Caco-2 (cell line): ENCODE results near the gene TASL. TPM values are rescaled to one million over a fixed set of nuclear protein-coding genes. Genes with fewer than 3 reads are reported as not detected.

Experiments used
- Bru-seq: library from RNA; stranded (reverse); fragments of 400-500 nt; gene quantifications from one replicate; lab custom pipeline; 2021; lab: Mats Ljungman, UMichigan
- BruChase-seq, 2 experiments: library from RNA; stranded (reverse); fragments of 400-500 nt; gene quantifications; one replicate each; lab custom pipeline; 2021; lab: Mats Ljungman, UMichigan
- BruUV-seq: library from RNA; stranded (reverse); fragments of 400-500 nt; replicated peaks from 2 replicates; lab custom pipeline; 2021; lab: Mats Ljungman, UMichigan
- CTCF ChIA-PET: fragments of 300-600 bp; sonication (Branson Sonifier 250); formaldehyde crosslinking; loops from one replicate; lab custom pipeline; 2022; ENCODE audit warnings: antibody characterized with exemption; lab: Charles Lee
- POLR2A ChIA-PET: fragments of 300-600 bp; sonication (Branson Sonifier 250); formaldehyde crosslinking; loops from one replicate; lab custom pipeline; 2022; ENCODE audit warnings: antibody characterized with exemption; lab: Charles Lee
- DNase-seq, 2 experiments: peaks; one replicate each; pipeline versions ENCODE4 v3.0.0 to v3.0.0-alpha.2; 2020 to 2022
- H3K27me3 ChIP-seq: replicated peaks from 2 replicates; pipeline ENCODE4 v1.6.0; 2011; ENCODE audit warnings: low read length; ENCODE audit not compliant: control insufficient read depth, insufficient read depth
- H3K36me3 ChIP-seq: 2 replicates; pipeline ENCODE4 v1.5.1; 2011; ENCODE audit warnings: low read length; ENCODE audit not compliant: control insufficient read depth, insufficient read depth
- H3K4me1 ChIP-seq: fragments of 250-450 bp; sonication (Bioruptor Pico); 2 replicates; pipeline ENCODE4 v1.5.1; 2020; ENCODE audit warnings: mild to moderate bottlenecking
- H3K4me3 ChIP-seq: 2 replicates; pipeline ENCODE4 v1.5.1; 2011; ENCODE audit warnings: low read depth, mild to moderate bottlenecking, control low read depth, low read length
- H3K9me3 ChIP-seq: fragments of 250-450 bp; sonication (Bioruptor Pico); 2 replicates; pipeline ENCODE4 v1.5.1; 2020; ENCODE audit warnings: mild to moderate bottlenecking, moderate library complexity
- H3K27ac Mint-ChIP-seq: one replicate; pipeline ENCODE4 v1.8.0; 2022; ENCODE audit warnings: mixed read lengths; ENCODE audit not compliant: unreplicated experiment
- H3K27me3 Mint-ChIP-seq: one replicate; pipeline ENCODE4 v1.8.0; 2022; ENCODE audit warnings: mixed read lengths; ENCODE audit not compliant: insufficient read depth, unreplicated experiment
- H3K36me3 Mint-ChIP-seq: one replicate; pipeline ENCODE4 v1.8.0; 2022; ENCODE audit warnings: mild to moderate bottlenecking, mixed read lengths; ENCODE audit not compliant: insufficient read depth, unreplicated experiment
- H3K4me1 Mint-ChIP-seq: one replicate; pipeline ENCODE4 v1.8.0; 2022; ENCODE audit warnings: low read depth, mixed read lengths; ENCODE audit not compliant: unreplicated experiment
- H3K4me3 Mint-ChIP-seq: one replicate; pipeline ENCODE4 v1.8.0; 2022; ENCODE audit warnings: mild to moderate bottlenecking, moderate library complexity, mixed read lengths; ENCODE audit not compliant: unreplicated experiment
- H3K9me3 Mint-ChIP-seq: one replicate; pipeline ENCODE4 v1.8.0; 2022; ENCODE audit warnings: mixed read lengths; ENCODE audit not compliant: unreplicated experiment
- intact Hi-C: fragments of 100-400 bp; cut with micrococcal nuclease; formaldehyde crosslinking; loops from one replicate; pipeline ENCODE4 v1.10.0; 2022; ENCODE audit not compliant: unreplicated experiment
- long read RNA-seq: library from polyadenylated mRNA; stranded (forward); transcript quantifications from one replicate; pipeline ENCODE4 v2.0.0, GENCODE V29; 2022
- total RNA-seq: library from RNA; stranded (reverse); gene quantifications from 2 replicates; pipeline ENCODE4 v1.2.3, GENCODE V29; 2022
- TF ChIP-seq, protein P1 (sequence below), 2 experiments: fragments of 200-600 bp in 1 of 2; IDR thresholded peaks; 1 replicate in 1 of 2; 2 replicates in 1 of 2; pipeline versions ENCODE4 v1.5.1 to v1.8.0; 2011 to 2022; ENCODE audit warnings: antibody characterized with exemption in 1 of 2, control low read depth in 1 of 2, inconsistent platforms in 1 of 2, low read depth in 1 of 2, low read length in 1 of 2, mild to moderate bottlenecking in 1 of 2, moderate library complexity in 1 of 2; ENCODE audit not compliant: insufficient read depth in 1 of 2, severe bottlenecking in 1 of 2, unreplicated experiment in 1 of 2

The TASL gene, protein sequence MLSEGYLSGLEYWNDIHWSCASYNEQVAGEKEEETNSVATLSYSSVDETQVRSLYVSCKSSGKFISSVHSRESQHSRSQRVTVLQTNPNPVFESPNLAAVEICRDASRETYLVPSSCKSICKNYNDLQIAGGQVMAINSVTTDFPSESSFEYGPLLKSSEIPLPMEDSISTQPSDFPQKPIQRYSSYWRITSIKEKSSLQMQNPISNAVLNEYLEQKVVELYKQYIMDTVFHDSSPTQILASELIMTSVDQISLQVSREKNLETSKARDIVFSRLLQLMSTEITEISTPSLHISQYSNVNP
- total RNA-seq = not detected in 2 replicates
- Bru-seq, nascent RNA = not detected
- BruChase-seq, experiment 1, labeled RNA remaining after a 2-hour chase = not detected
- not detected for BruChase-seq, experiment 2, labeled RNA remaining after a 6-hour chase
- long read RNA-seq = 0 reads

DNA sequence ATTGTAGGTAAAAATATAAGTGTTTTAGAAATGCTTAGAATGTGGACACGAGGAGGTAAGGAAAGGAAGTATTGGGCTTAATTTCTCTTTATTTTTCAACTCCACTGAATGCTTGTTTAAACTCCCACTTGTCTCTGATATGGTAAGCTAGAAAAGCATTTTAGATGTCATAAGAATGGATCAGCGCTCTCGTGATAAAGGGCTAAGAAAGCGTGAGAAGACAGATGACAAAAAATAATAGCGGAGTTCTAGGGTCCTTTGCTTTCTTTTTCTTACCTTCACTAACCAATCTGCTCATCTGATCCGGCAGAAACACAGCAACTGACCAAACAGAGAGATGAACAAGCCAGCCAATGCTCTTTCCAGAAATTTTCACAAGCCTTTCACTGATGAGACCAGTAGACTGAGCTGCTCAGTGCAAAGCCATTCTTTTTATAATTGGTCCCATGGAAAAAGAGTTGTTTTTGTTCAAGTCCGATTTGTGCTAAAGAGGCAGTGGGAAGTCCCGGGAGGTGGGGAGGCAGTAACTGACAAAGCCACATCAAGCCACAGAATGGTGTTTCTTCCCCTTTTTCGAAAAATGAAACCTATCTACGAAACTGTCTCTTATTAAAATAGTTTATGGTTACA lies at the start of gene TASL:
TSS of gene TASL (minus strand) at position 405 of the 630 bp plus-strand sequence. CDS start 17,411 bp downstream, outside the sequence.
- intact Hi-C loops = no loop called here
- DNase-seq = no peak
- Mint-ChIP-seq H3K9me3 (no peaks in the 10 kb centered on the region), H3K4me1 (no peaks in the 10 kb centered on the region), H3K36me3 (no peaks in the 10 kb centered on the region), H3K27me3 (no peaks in the 10 kb centered on the region), H3K27ac (no peak within 1 kb of the TSS), H3K4me3 (no peak within 1 kb of the TSS)
- H3K27me3 ChIP-seq = no peaks in the 10 kb centered on the region
- H3K4me3 ChIP-seq = no peak within 1 kb of the TSS
- ChIA-PET POLR2A (no interaction called here), CTCF (no interaction called here)
- TF ChIP-seq, protein P1, sequence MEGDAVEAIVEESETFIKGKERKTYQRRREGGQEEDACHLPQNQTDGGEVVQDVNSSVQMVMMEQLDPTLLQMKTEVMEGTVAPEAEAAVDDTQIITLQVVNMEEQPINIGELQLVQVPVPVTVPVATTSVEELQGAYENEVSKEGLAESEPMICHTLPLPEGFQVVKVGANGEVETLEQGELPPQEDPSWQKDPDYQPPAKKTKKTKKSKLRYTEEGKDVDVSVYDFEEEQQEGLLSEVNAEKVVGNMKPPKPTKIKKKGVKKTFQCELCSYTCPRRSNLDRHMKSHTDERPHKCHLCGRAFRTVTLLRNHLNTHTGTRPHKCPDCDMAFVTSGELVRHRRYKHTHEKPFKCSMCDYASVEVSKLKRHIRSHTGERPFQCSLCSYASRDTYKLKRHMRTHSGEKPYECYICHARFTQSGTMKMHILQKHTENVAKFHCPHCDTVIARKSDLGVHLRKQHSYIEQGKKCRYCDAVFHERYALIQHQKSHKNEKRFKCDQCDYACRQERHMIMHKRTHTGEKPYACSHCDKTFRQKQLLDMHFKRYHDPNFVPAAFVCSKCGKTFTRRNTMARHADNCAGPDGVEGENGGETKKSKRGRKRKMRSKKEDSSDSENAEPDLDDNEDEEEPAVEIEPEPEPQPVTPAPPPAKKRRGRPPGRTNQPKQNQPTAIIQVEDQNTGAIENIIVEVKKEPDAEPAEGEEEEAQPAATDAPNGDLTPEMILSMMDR (IDR thresholded peaks at IDR 0.05; ENCODE audit: insufficient read depth in 1 of 2, low read depth in 1 of 2, low read length in 1 of 2, severe bottlenecking in 1 of 2, unreplicated experiment in 1 of 2) = no peak
- H3K36me3 ChIP-seq = no peaks in the 10 kb centered on the region
- no peaks in the 10 kb centered on the region for H3K9me3 ChIP-seq
- BruUV-seq = no TSS peak
- H3K4me1 ChIP-seq = no peaks in the 10 kb centered on the region

DNA sequence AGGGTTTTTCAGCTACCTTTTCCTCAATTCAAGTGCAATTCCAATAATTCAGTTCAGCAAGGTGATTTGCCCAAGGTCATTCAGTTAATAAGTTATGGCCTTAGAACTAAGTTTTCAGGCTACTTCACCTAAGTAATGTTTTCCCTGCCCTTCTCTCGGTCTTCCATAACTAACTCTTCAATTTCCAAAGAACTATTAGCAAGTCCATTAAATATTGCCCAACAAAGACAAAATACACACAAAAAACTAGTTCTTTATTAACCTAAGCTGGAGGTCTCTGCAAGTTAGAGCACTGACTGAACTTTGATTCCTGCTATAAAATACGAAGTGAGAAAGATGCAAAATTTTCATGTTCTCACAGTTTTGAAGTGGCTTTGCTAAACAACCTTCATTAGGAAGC lies 48.8 kb upstream of the TASL start:
- peaks cover 15% of the 10 kb centered on the region for H3K4me1 ChIP-seq
- TF ChIP-seq, protein P1 (IDR thresholded peaks at IDR 0.05; ENCODE audit: insufficient read depth in 1 of 2, low read depth in 1 of 2, low read length in 1 of 2, severe bottlenecking in 1 of 2, unreplicated experiment in 1 of 2) = no peak
- Mint-ChIP-seq H3K36me3 (peaks cover 4% of the 10 kb centered on the region), H3K27ac (no peak overlapping the region), H3K4me1 (no peaks in the 10 kb centered on the region), H3K27me3 (no peaks in the 10 kb centered on the region), H3K4me3 (no peak overlapping the region), H3K9me3 (no peaks in the 10 kb centered on the region)
- ChIA-PET CTCF (no interaction called here), POLR2A (interaction anchor here (0.6 kb wide), 1 partner anchor 54 kb away, joined by 3 read pairs; no protein-coding TSS in a partner anchor)
- intact Hi-C loops = no loop called here
- no peaks in the 10 kb centered on the region for H3K9me3 ChIP-seq
- no peaks in the 10 kb centered on the region for H3K36me3 ChIP-seq
- DNase-seq = no peak
- BruUV-seq = no TSS peak
- H3K4me3 ChIP-seq = no peak overlapping the region
- H3K27me3 ChIP-seq = no peaks in the 10 kb centered on the region

DNA sequence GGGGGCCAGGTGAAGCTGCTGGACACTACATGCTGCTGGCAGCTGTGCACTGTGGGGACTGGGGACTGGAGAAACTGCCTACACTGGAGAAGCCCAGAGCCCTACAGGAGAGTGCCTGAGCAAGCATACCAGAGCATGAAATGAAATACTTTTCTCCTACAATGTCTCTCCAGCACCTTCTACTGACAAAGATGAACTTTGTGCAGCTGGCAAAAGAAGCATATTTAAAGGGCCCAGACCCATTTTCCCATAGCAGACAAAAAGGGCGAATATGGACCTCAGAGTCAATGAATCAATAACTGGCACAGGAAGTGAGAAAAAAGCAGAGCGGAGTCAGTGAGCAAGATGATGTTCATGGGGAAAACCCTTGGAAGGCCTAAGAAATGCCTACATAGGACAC lies 44.8 kb upstream of the TASL start:
- Histone ChIP-seq H3K4me3 (no peak overlapping the region), H3K27me3 (no peaks in the 10 kb centered on the region), H3K36me3 (no peaks in the 10 kb centered on the region), H3K4me1 (peaks cover 9% of the 10 kb centered on the region; the same call in 1 of the 2 replicates), H3K9me3 (no peaks in the 10 kb centered on the region)
- TF ChIP-seq, protein P1 (IDR thresholded peaks at IDR 0.05; ENCODE audit: insufficient read depth in 1 of 2, low read depth in 1 of 2, low read length in 1 of 2, severe bottlenecking in 1 of 2, unreplicated experiment in 1 of 2) = no peak
- intact Hi-C loops = no loop called here
- CTCF ChIA-PET = no interaction called here
- H3K4me3 Mint-ChIP-seq = no peak overlapping the region
- POLR2A ChIA-PET = no interaction called here
- no peaks in the 10 kb centered on the region for H3K27me3 Mint-ChIP-seq
- no peak overlapping the region for H3K27ac Mint-ChIP-seq
- H3K4me1 Mint-ChIP-seq = no peaks in the 10 kb centered on the region
- H3K9me3 Mint-ChIP-seq = no peaks in the 10 kb centered on the region
- no TSS peak for BruUV-seq
- no peak for DNase-seq
- H3K36me3 Mint-ChIP-seq = no peaks in the 10 kb centered on the region
